Spinal cord (tissue), 10 donors: ENCODE measurements around the gene ZNF618. TPM values are rescaled to one million over a fixed set of nuclear protein-coding genes. Genes with fewer than 3 reads are reported as not detected.
"Not testable (repeated sequence)": the region's sequence is repeated elsewhere in the genome, so short reads cannot be mapped to it uniquely, and the experiment has no call there.

Source experiments
- DNase-seq, 6 donors: peaks; one replicate each; pipeline versions ENCODE4 v3.0.0 to v3.0.0-alpha.2; 2013 to 2015; ENCODE audit warnings: low spot score in 6 of 6, low read depth in 4 of 6
- H3K27ac ChIP-seq: one replicate; pipeline ENCODE4 v1.5.1; 2013; ENCODE audit warnings: low read depth, low read length, control low read depth
- H3K27me3 ChIP-seq: one replicate; pipeline ENCODE4 v1.6.1; 2013; ENCODE audit warnings: low read length; ENCODE audit not compliant: control insufficient read depth, insufficient read depth
- H3K36me3 ChIP-seq: one replicate; pipeline ENCODE4 v1.6.1; 2013; ENCODE audit warnings: low read length; ENCODE audit not compliant: control insufficient read depth, insufficient read depth
- H3K4me1 ChIP-seq: one replicate; pipeline ENCODE4 v1.6.1; 2013; ENCODE audit warnings: low read length; ENCODE audit not compliant: control insufficient read depth, insufficient read depth
- H3K4me3 ChIP-seq: one replicate; pipeline ENCODE4 v1.5.1; 2013; ENCODE audit warnings: low read depth, low read length, control low read depth
- H3K9me3 ChIP-seq: one replicate; pipeline ENCODE4 v1.6.1; 2013; ENCODE audit warnings: low read length; ENCODE audit not compliant: control insufficient read depth, insufficient read depth
- WGBS: methylation state at CpG from one replicate; pipeline ENCODE4 v1.1.5; 2013; ENCODE audit warnings: missing lambda C conversion rate; ENCODE audit not compliant: insufficient coverage; 5-methylcytosine and 5-hydroxymethylcytosine counted together
- polyA plus RNA-seq, 2 donors: library from polyadenylated mRNA; unstranded; fragments of 120-200 nt; gene quantifications; one replicate each; pipeline ENCODE4 v1.2.1, GENCODE V29; 2013; ENCODE audit not compliant: insufficient read length in 2 of 2
- total RNA-seq, 2 donors: library from RNA; depleted of rRNA in 1 of 2; stranded (reverse); fragments of 120-200 nt in 1 of 2; fragments of >200 nt in 1 of 2; gene quantifications; one replicate each; pipeline versions ENCODE4 v1.2.3 to v1.2.4, GENCODE V29; 2013 to 2014
- donor health status: healthy.

Gene ZNF618
- total and polyA plus RNA-seq, 4 donors = 7.7 to 17.0 (median 15.4) TPM

- H3K27me3 ChIP-seq = no peaks in the 10 kb centered on the region
- H3K4me1 ChIP-seq = peaks cover 56% of the 10 kb centered on the region
- peaks cover 45% of the 10 kb centered on the region for H3K36me3 ChIP-seq
- H3K27ac ChIP-seq = no peak overlapping the region
- no peaks in the 10 kb centered on the region for H3K9me3 ChIP-seq
- WGBS = 94% methylated on average over 13 of the region's 18 CpGs
- DNase-seq = no peak
- H3K4me3 ChIP-seq = no peak overlapping the region
Measured at GRCh38 chr9:114035845-114036801, 160.0 kb downstream of the ZNF618 start.

GRCh38 chr9:114037249-114037648, 161.1 kb downstream of the ZNF618 start:
- Histone ChIP-seq H3K4me3 (no peak overlapping the region), H3K27ac (no peak overlapping the region), H3K9me3 (no peaks in the 10 kb centered on the region), H3K36me3 (peaks cover 39% of the 10 kb centered on the region), H3K27me3 (no peaks in the 10 kb centered on the region), H3K4me1 (peaks cover 48% of the 10 kb centered on the region)
- WGBS = no CpG with 5 or more reads among the region's 5 CpGs
- DNase-seq = no peak

- H3K27ac ChIP-seq = no peak overlapping the region
- H3K9me3 ChIP-seq = no peaks in the 10 kb centered on the region
- peak in 5 of 6 donors; percentile 31 to 91 (median 52) for DNase-seq
- peaks cover 32% of the 10 kb centered on the region for H3K36me3 ChIP-seq
- no peaks in the 10 kb centered on the region for H3K27me3 ChIP-seq
- H3K4me1 ChIP-seq = peaks cover 41% of the 10 kb centered on the region
- 25% methylated on average over 17 of the region's 19 CpGs for WGBS
- H3K4me3 ChIP-seq = no peak overlapping the region
Measured at GRCh38 chr9:114037961-114038723, 162.0 kb downstream of the ZNF618 start.

GRCh38 chr9:114038724-114039313, 162.7 kb downstream of the ZNF618 start:
- H3K27ac ChIP-seq = no peak overlapping the region
- no peak overlapping the region for H3K4me3 ChIP-seq
- DNase-seq = no peak
- peaks cover 25% of the 10 kb centered on the region for H3K36me3 ChIP-seq
- peaks cover 34% of the 10 kb centered on the region for H3K4me1 ChIP-seq
- 94% methylated on average over 8 of the region's 13 CpGs for WGBS
- no peaks in the 10 kb centered on the region for H3K27me3 ChIP-seq
- no peaks in the 10 kb centered on the region for H3K9me3 ChIP-seq

GRCh38 chr9:114039484-114039883, 163.4 kb downstream of the ZNF618 start:
- 63% methylated on average over 1 of the region's 5 CpGs for WGBS
- Histone ChIP-seq H3K9me3 (no peaks in the 10 kb centered on the region), H3K4me3 (no peak overlapping the region), H3K27me3 (no peaks in the 10 kb centered on the region), H3K27ac (no peak overlapping the region), H3K4me1 (peaks cover 28% of the 10 kb centered on the region), H3K36me3 (peaks cover 20% of the 10 kb centered on the region)
- no peak for DNase-seq

GRCh38 chr9:114043660-114044059, 167.6 kb downstream of the ZNF618 start:
- H3K27ac ChIP-seq, H3K9me3 ChIP-seq, H3K4me1 ChIP-seq, H3K27me3 ChIP-seq, H3K36me3 ChIP-seq, H3K4me3 ChIP-seq, DNase-seq: not testable (repeated sequence)

GRCh38 chr9:114046237-114046755, 170.2 kb downstream of the ZNF618 start:
- H3K4me3 ChIP-seq = no peak overlapping the region
- no peaks in the 10 kb centered on the region for H3K4me1 ChIP-seq
- DNase-seq = no peak
- H3K9me3 ChIP-seq = peaks cover 2% of the 10 kb centered on the region
- no peaks in the 10 kb centered on the region for H3K27me3 ChIP-seq
- peaks cover 29% of the 10 kb centered on the region for H3K36me3 ChIP-seq
- 100% methylated on average over 2 of the region's 4 CpGs for WGBS
- H3K27ac ChIP-seq = no peak overlapping the region

GRCh38 chr9:114046875-114047274, 170.8 kb downstream of the ZNF618 start:
- no peak overlapping the region for H3K4me3 ChIP-seq
- H3K36me3 ChIP-seq = peaks cover 35% of the 10 kb centered on the region
- WGBS = no CpG with 5 or more reads among the region's 1 CpG
- no peak overlapping the region for H3K27ac ChIP-seq
- H3K9me3 ChIP-seq = peaks cover 2% of the 10 kb centered on the region
- no peaks in the 10 kb centered on the region for H3K27me3 ChIP-seq
- H3K4me1 ChIP-seq = no peaks in the 10 kb centered on the region
- DNase-seq = no peak

GRCh38 chr9:114047717-114048116, 171.6 kb downstream of the ZNF618 start:
- 17% methylated on average over 1 of the region's 3 CpGs for WGBS
- peaks cover 2% of the 10 kb centered on the region for H3K9me3 ChIP-seq
- no peaks in the 10 kb centered on the region for H3K27me3 ChIP-seq
- H3K36me3 ChIP-seq = peaks cover 35% of the 10 kb centered on the region
- DNase-seq = peak in 1 of 6 donors; percentile 17
- no peak overlapping the region for H3K27ac ChIP-seq
- H3K4me3 ChIP-seq = no peak overlapping the region
- H3K4me1 ChIP-seq = no peaks in the 10 kb centered on the region
